ENCODE data around the gene GNA14. TPM values are rescaled to one million over a fixed set of nuclear protein-coding genes. Genes with fewer than 3 reads are reported as not detected.

GNA14 gene
- total RNA-seq, 1 experiment from 2014 or later, result 0.37 TPM

- H3K36me3 Mint-ChIP-seq (ENCODE audit: insufficient read depth in 1 of 3, low read depth in 3 of 3), result peaks cover 0 to 2% (median 0%) of the 10 kb centered on the region in 3 experiments; a peak in 1 of 7 replicates
Measured at GRCh38 chr9:77391834-77392233, 256.3 kb downstream of the GNA14 start.

More at GRCh38 chr9:77391834-77392233, 256.3 kb downstream of the GNA14 start:
- Histone ChIP-seq H2BK120ac (ENCODE audit: low read depth, low read length, poor library complexity, severe bottlenecking) (no peak overlapping the region), H4K20me1 (ENCODE audit: control insufficient read depth, insufficient read depth, insufficient read length) (no peaks in the 10 kb centered on the region), H3K27me3 (ENCODE audit: insufficient read depth, low read length) (no peaks in the 10 kb centered on the region), H2AFZ (ENCODE audit: low read length) (no peak overlapping the region), H3K9me3 (ENCODE audit: control insufficient read depth, low read depth, low read length) (no peaks in the 10 kb centered on the region), H4K91ac (ENCODE audit: insufficient read length, low read depth, low read length) (no peak overlapping the region), H3K79me1 (ENCODE audit: insufficient read depth, low read depth, low read length, poor library complexity, severe bottlenecking) (no peaks in the 10 kb centered on the region), H2BK5ac (ENCODE audit: insufficient read length, low read length) (no peak overlapping the region), H3K9ac (ENCODE audit: extremely low read depth, insufficient read length, low read length) (no peak overlapping the region), H4K5ac (ENCODE audit: insufficient read length, low read depth, low read length) (no peak overlapping the region), H3T11ph (ENCODE audit: low read length) (no peak overlapping the region), H3K14ac (ENCODE audit: insufficient read depth, low read length) (no peak overlapping the region), H2BK20ac (ENCODE audit: low read depth, low read length, poor library complexity, severe bottlenecking) (no peak overlapping the region), H2BK15ac (ENCODE audit: low read depth, low read length) (no peak overlapping the region), H3K56ac (ENCODE audit: insufficient read length, low read depth, low read length) (no peak overlapping the region), H3K27ac (ENCODE audit: insufficient read length, low read depth, low read length) (no peak overlapping the region), H4K8ac (replicated peaks; ENCODE audit: insufficient read length, low read depth, low read length) (no peak overlapping the region), H3K79me2 (ENCODE audit: insufficient read depth, low read length) (no peaks in the 10 kb centered on the region), H3K18ac (ENCODE audit: insufficient read length, low read depth, low read length) (no peak overlapping the region), H3K23me2 (ENCODE audit: insufficient read length, low read depth, low read length, poor library complexity, severe bottlenecking) (no peaks in the 10 kb centered on the region), H2AK5ac (ENCODE audit: insufficient read length, low read length) (no peak overlapping the region), H3K4ac (ENCODE audit: low read depth, low read length) (no peak overlapping the region), H3K4me2 (ENCODE audit: insufficient read depth, insufficient read length, low read length) (no peak overlapping the region), H3K4me1 (ENCODE audit: insufficient read depth, low read length) (no peaks in the 10 kb centered on the region), H3K23ac (ENCODE audit: insufficient read length, low read depth, low read length) (no peak overlapping the region), H2BK12ac (ENCODE audit: insufficient read length, low read depth, low read length) (no peak overlapping the region)
- no peak overlapping the region for H3K4me3 Mint-ChIP-seq
- no peak for DNase-seq
- H3K4me1 Mint-ChIP-seq, result no peaks in the 10 kb centered on the region
- WGBS (ENCODE audit: extremely low coverage, insufficient read length, low lambda C conversion rate), result no CpG with 5 or more reads among the region's 3 CpGs
- H3K9me3 Mint-ChIP-seq, result no peaks in the 10 kb centered on the region; a peak in 1 of 5 replicates
- H3K27ac Mint-ChIP-seq, result no peak overlapping the region
- no peak for TF ChIP-seq CTCF (conservative IDR thresholded peaks at IDR 0.05)
- no peaks in the 10 kb centered on the region for H3K27me3 Mint-ChIP-seq (ENCODE audit: low read depth)
